CD8-positive, alpha-beta memory T cell (primary cell): ENCODE data around the gene OTX1. TPM values are rescaled to one million over a fixed set of nuclear protein-coding genes. Genes with fewer than 3 reads are reported as not detected.

Experiments used
- CTCF ChIA-PET: fragments of 350-600 bp; sonication (Branson Sonifier 250); formaldehyde crosslinking; loops from one replicate; lab custom pipeline; 2021; ENCODE audit warnings: antibody characterized with exemption; lab: Charles Lee
- POLR2A ChIA-PET: fragments of 350-600 bp; sonication (Branson Sonifier 250); formaldehyde crosslinking; loops from one replicate; lab custom pipeline; 2021; ENCODE audit warnings: antibody characterized with exemption; lab: Charles Lee
- DNase-seq, 5 donors: peaks; one replicate each; pipeline versions ENCODE4 v3.0.0 to v3.0.0-alpha.2; 2020 to 2022; ENCODE audit warnings: mixed read lengths in 1 of 5
- H3K27ac ChIP-seq: one replicate; pipeline ENCODE4 v1.7.0; 2013; ENCODE audit warnings: low read depth, mild to moderate bottlenecking, low read length, moderate library complexity
- H3K27me3 ChIP-seq: 2 replicates; pipeline ENCODE4 v1.7.0; 2013; ENCODE audit warnings: low read length, mild to moderate bottlenecking; ENCODE audit not compliant: insufficient read depth, poor library complexity, severe bottlenecking
- H3K36me3 ChIP-seq: 2 replicates; pipeline ENCODE4 v1.7.0; 2013; ENCODE audit warnings: mild to moderate bottlenecking, low read length, moderate library complexity; ENCODE audit not compliant: insufficient read depth
- H3K4me1 ChIP-seq: 2 replicates; pipeline ENCODE4 v1.7.0; 2013; ENCODE audit warnings: mild to moderate bottlenecking, low read length, moderate library complexity; ENCODE audit not compliant: insufficient read depth
- H3K4me3 ChIP-seq: 2 replicates; pipeline ENCODE4 v1.7.0; 2013; ENCODE audit warnings: mild to moderate bottlenecking, low read length
- H3K9me3 ChIP-seq: 2 replicates; pipeline ENCODE4 v1.7.0; 2013; ENCODE audit warnings: mild to moderate bottlenecking, low read length
- H3K27ac Mint-ChIP-seq, 8 donors: one replicate each; pipeline ENCODE4 v1.8.0; 2020 to 2021; ENCODE audit warnings: mixed read lengths in 8 of 8, mild to moderate bottlenecking in 6 of 8, inconsistent platforms in 3 of 8, moderate library complexity in 3 of 8
- H3K27me3 Mint-ChIP-seq, 2 donors: one replicate each; pipeline ENCODE4 v1.8.0; 2020 to 2021; ENCODE audit warnings: mixed read lengths in 2 of 2, mild to moderate bottlenecking in 1 of 2, moderate library complexity in 1 of 2
- H3K36me3 Mint-ChIP-seq, 3 donors: one replicate each; pipeline ENCODE4 v1.8.0; 2020 to 2021; ENCODE audit warnings: mixed read lengths in 3 of 3, inconsistent platforms in 1 of 3, mild to moderate bottlenecking in 1 of 3
- H3K4me1 Mint-ChIP-seq, 3 donors: one replicate each; pipeline ENCODE4 v1.8.0; 2020 to 2021; ENCODE audit warnings: mixed read lengths in 3 of 3, inconsistent platforms in 1 of 3, mild to moderate bottlenecking in 1 of 3
- H3K4me3 Mint-ChIP-seq, 7 donors: one replicate each; pipeline ENCODE4 v1.8.0; 2020 to 2021; ENCODE audit warnings: mixed read lengths in 7 of 7, mild to moderate bottlenecking in 6 of 7, moderate library complexity in 4 of 7, inconsistent platforms in 2 of 7
- H3K9me3 Mint-ChIP-seq, 5 donors: one replicate each; pipeline ENCODE4 v1.8.0; 2020 to 2022; ENCODE audit warnings: mixed read lengths in 5 of 5, mild to moderate bottlenecking in 3 of 5, moderate library complexity in 2 of 5, inconsistent platforms in 1 of 5
- polyA plus RNA-seq: library from polyadenylated mRNA; unstranded; fragments of 300-500 nt; fragmentation: Illumina TruSeq; gene quantifications from one replicate; pipeline ENCODE4 v1.2.3, GENCODE V29; 2021
- total RNA-seq, 2 experiments: library from RNA; stranded (reverse); gene quantifications; one replicate each; pipeline ENCODE4 v1.2.3, GENCODE V29; 2021

The OTX1 gene
- total and polyA plus RNA-seq, 3 experiments from 2014 or later: not detected

DNA sequence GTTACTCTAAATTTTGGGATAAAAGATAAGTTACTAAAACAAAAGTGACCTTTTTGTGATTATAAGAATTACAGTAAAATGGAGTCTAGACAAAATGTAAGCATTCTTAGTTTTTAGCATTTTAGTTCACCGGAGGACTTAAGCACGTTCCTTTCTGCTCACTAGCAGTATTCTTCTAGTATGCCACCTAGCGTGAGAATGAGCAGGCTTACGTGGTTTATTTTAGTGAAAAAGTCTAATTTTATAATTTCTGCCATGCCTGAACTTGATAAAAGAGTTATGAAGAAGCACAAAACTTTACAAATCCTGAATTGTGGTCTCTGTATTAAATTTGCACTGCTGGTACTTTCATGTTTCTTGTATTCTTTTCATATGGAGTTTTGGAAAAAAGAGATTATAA is 12.6 kb upstream of the OTX1 start:
- H3K9me3 ChIP-seq: no peaks in the 10 kb centered on the region
- no peaks in the 10 kb centered on the region for H3K4me1 Mint-ChIP-seq
- peaks cover 0 to 14% (median 6%) of the 10 kb centered on the region in 3 donors for H3K36me3 Mint-ChIP-seq
- no peak overlapping the region for H3K4me3 Mint-ChIP-seq
- ChIA-PET POLR2A (no interaction called here), CTCF (no interaction called here)
- H3K27me3 Mint-ChIP-seq: peaks cover 6 to 25% of the 10 kb centered on the region in 2 donors
- no peak overlapping the region for H3K27ac ChIP-seq
- no peak overlapping the region for H3K4me3 ChIP-seq
- no peak for DNase-seq
- no peaks in the 10 kb centered on the region for H3K36me3 ChIP-seq
- no peak overlapping the region for H3K27ac Mint-ChIP-seq
- no peaks in the 10 kb centered on the region for H3K27me3 ChIP-seq
- H3K4me1 ChIP-seq: no peaks in the 10 kb centered on the region
- no peaks in the 10 kb centered on the region for H3K9me3 Mint-ChIP-seq

DNA sequence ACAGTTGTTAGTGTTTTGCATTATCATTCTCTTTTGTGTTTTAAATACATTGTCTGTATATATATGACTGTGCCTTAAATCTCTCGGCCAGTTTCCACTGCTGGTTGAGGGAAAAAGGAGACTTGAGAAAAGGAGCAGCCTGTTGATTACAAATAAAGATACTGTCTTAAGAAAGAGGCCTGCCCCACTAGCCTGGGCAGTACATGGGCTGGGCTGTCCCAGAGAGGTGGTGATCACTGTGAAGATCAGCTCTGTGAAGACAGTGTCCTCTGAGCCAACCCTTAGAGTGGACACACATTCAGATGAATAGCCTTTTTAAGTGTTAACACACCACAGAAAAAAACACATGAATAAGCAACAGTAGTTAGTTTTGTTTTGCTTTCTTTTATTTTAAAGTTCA is 10.0 kb upstream of the OTX1 start:
- no peak overlapping the region for H3K27ac Mint-ChIP-seq
- Histone ChIP-seq H3K27me3 (peaks cover 8% of the 10 kb centered on the region), H3K4me1 (no peaks in the 10 kb centered on the region), H3K9me3 (no peaks in the 10 kb centered on the region), H3K36me3 (no peaks in the 10 kb centered on the region), H3K4me3 (no peak overlapping the region), H3K27ac (no peak overlapping the region)
- ChIA-PET POLR2A (no interaction called here), CTCF (no interaction called here)
- DNase-seq: no peak
- peaks cover 0 to 2% (median 0%) of the 10 kb centered on the region in 5 donors for H3K9me3 Mint-ChIP-seq
- peaks cover 4 to 36% (median 16%) of the 10 kb centered on the region in 3 donors for H3K36me3 Mint-ChIP-seq
- H3K4me3 Mint-ChIP-seq: no peak overlapping the region
- H3K4me1 Mint-ChIP-seq: no peaks in the 10 kb centered on the region
- H3K27me3 Mint-ChIP-seq: peaks cover 12 to 48% of the 10 kb centered on the region in 2 donors

- H3K27ac ChIP-seq: no peak overlapping the region
- CTCF ChIA-PET: no interaction called here
Measured at GRCh38 chr2:63041592-63041991, 9.0 kb upstream of the OTX1 start.

DNA sequence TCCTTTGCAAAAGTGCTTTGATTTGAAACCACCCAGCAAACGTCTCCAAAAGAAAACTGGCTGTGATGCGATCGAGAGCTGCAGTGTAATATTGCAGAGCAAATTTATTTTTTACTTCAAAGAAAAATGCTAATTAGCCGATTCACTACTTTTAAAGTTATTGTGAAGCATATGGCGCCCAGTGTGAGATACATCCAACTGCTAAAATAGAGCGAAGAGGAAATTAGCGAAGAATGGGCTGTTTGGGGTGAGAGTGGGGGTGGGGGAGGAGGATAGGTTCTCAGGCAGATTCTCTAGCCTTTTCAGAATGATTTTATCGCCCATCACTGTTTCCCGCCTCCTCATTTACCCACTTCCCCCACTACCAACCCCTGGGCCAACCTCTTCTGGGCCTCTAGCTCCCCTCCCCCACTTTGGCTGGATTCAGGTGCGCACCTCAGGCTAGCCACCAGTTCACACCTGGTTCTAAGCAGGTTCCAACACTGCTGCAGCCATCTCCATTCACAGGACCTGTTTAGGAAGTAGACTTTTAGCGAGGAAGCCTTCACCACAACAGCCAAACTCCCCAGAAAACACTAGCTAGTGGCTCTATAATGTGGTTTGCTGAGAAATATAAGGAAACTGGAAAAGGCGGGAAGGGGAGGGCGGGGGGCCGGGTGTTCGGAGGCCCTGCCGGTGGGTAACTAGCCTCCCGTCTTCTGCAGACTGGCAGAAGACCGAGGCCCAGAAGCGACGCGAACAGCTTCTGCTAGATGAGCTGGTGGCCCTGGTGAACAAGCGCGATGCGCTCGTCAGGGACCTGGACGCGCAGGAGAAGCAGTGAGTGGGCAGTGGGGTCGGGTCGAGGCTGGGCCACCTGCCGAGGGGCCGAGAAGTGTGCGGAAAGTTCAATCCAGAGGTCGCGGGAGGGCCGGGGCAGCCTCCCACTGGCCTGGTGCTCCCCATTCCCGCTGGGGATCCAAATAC is 6.0 kb upstream of the OTX1 start:
- H3K4me3 Mint-ChIP-seq: no peak overlapping the region
- ChIA-PET POLR2A (no interaction called here), CTCF (no interaction called here)
- Histone ChIP-seq H3K27me3 (peaks cover 26% of the 10 kb centered on the region), H3K4me3 (no peak overlapping the region), H3K27ac (no peak overlapping the region), H3K36me3 (no peaks in the 10 kb centered on the region), H3K4me1 (peaks cover 21% of the 10 kb centered on the region), H3K9me3 (no peaks in the 10 kb centered on the region)
- H3K4me1 Mint-ChIP-seq: peaks cover 24 to 31% (median 27%) of the 10 kb centered on the region in 3 donors
- peaks cover 0 to 4% (median 1%) of the 10 kb centered on the region in 5 donors for H3K9me3 Mint-ChIP-seq
- DNase-seq: no peak
- no peak overlapping the region for H3K27ac Mint-ChIP-seq
- H3K36me3 Mint-ChIP-seq: peaks cover 10 to 42% (median 19%) of the 10 kb centered on the region in 3 donors
- H3K27me3 Mint-ChIP-seq: peaks cover 40 to 75% of the 10 kb centered on the region in 2 donors

More at GRCh38 chr2:63041592-63041991, 9.0 kb upstream of the OTX1 start:
- H3K9me3 Mint-ChIP-seq: peaks cover 0 to 2% (median 0%) of the 10 kb centered on the region in 5 donors
- H3K36me3 ChIP-seq: no peaks in the 10 kb centered on the region
- no peak overlapping the region for H3K4me3 ChIP-seq
- peaks cover 8% of the 10 kb centered on the region for H3K27me3 ChIP-seq
- no peak overlapping the region for H3K27ac Mint-ChIP-seq
- no peak for DNase-seq
- peaks cover 17 to 55% of the 10 kb centered on the region in 2 donors for H3K27me3 Mint-ChIP-seq
- peaks cover 10 to 46% (median 22%) of the 10 kb centered on the region in 3 donors for H3K36me3 Mint-ChIP-seq
- H3K9me3 ChIP-seq: no peaks in the 10 kb centered on the region
- H3K4me1 Mint-ChIP-seq: peaks cover 1 to 3% (median 2%) of the 10 kb centered on the region in 3 donors
- no peaks in the 10 kb centered on the region for H3K4me1 ChIP-seq
- POLR2A ChIA-PET: no interaction called here
- no peak overlapping the region for H3K4me3 Mint-ChIP-seq

DNA sequence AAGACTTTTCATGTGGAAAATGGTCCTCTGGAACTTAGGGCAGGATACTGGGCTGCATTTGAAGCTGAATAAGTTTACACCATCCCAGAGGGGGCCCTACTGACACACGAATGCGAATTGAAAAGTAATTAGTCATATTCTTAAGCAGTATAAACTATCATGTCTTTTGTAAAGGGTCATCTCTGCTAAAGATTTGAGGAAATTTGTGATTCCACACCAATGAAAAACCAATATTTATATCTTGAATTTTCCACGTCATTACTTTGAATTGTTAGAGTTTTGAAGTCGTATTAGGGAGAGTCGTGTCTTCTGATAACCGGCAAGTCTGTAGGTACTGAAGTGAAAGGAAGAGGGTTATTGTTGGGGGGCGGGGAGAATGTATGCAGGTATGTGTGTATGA is 4.1 kb upstream of the OTX1 start:
- no peaks in the 10 kb centered on the region for H3K36me3 ChIP-seq
- Mint-ChIP-seq H3K27me3 (peaks cover 44 to 74% of the 10 kb centered on the region in 2 donors), H3K4me1 (peaks cover 33 to 44% (median 37%) of the 10 kb centered on the region in 3 donors), H3K36me3 (peaks cover 10 to 35% (median 16%) of the 10 kb centered on the region in 3 donors), H3K4me3 (peak overlapping the region in 5 of 7 donors; percentile 10 to 70 (median 27)), H3K27ac (no peak overlapping the region), H3K9me3 (peaks cover 0 to 4% (median 1%) of the 10 kb centered on the region in 5 donors)
- DNase-seq: no peak
- H3K9me3 ChIP-seq: no peaks in the 10 kb centered on the region
- no peak overlapping the region for H3K27ac ChIP-seq
- H3K4me1 ChIP-seq: peaks cover 24% of the 10 kb centered on the region
- CTCF ChIA-PET: no interaction called here
- H3K27me3 ChIP-seq: peaks cover 30% of the 10 kb centered on the region
- POLR2A ChIA-PET: interaction anchor here (1.0 kb wide), 1 partner anchor 11 kb away, joined by 3 read pairs; no protein-coding TSS in a partner anchor
- H3K4me3 ChIP-seq: no peak overlapping the region

GRCh38 chr2:63046961-63047320 is 3.7 kb upstream of the OTX1 start:
- DNase-seq: no peak
- H3K4me1 ChIP-seq: peaks cover 24% of the 10 kb centered on the region
- no peak overlapping the region for H3K27ac ChIP-seq
- Mint-ChIP-seq H3K4me3 (peak overlapping the region; percentile 10 to 70 (median 59)), H3K27me3 (peaks cover 46 to 72% of the 10 kb centered on the region in 2 donors), H3K9me3 (peaks cover 0 to 4% (median 1%) of the 10 kb centered on the region in 5 donors), H3K27ac (peak overlapping the region in 1 of 8 donors; percentile 34), H3K36me3 (peaks cover 10 to 35% (median 16%) of the 10 kb centered on the region in 3 donors), H3K4me1 (peaks cover 33 to 48% (median 37%) of the 10 kb centered on the region in 3 donors)
- peaks cover 33% of the 10 kb centered on the region for H3K27me3 ChIP-seq
- CTCF ChIA-PET: no interaction called here
- H3K9me3 ChIP-seq: no peaks in the 10 kb centered on the region
- no peaks in the 10 kb centered on the region for H3K36me3 ChIP-seq
- H3K4me3 ChIP-seq: no peak overlapping the region
- POLR2A ChIA-PET: interaction anchor here (1.0 kb wide), 1 partner anchor 11 kb away, joined by 3 read pairs; no protein-coding TSS in a partner anchor

- Mint-ChIP-seq H3K36me3 (peaks cover 10 to 35% (median 16%) of the 10 kb centered on the region in 3 donors), H3K9me3 (peaks cover 0 to 5% (median 1%) of the 10 kb centered on the region in 5 donors), H3K4me3 (peak overlapping the region; percentile 55 to 90 (median 70)), H3K27me3 (peaks cover 52 to 79% of the 10 kb centered on the region in 2 donors), H3K4me1 (peaks cover 34 to 54% (median 37%) of the 10 kb centered on the region in 3 donors), H3K27ac (peak overlapping the region in 1 of 8 donors; percentile 34)
- peaks cover 33% of the 10 kb centered on the region for H3K27me3 ChIP-seq
- peaks cover 24% of the 10 kb centered on the region for H3K4me1 ChIP-seq
- POLR2A ChIA-PET: interaction anchor here (1.0 kb wide), 1 partner anchor 10 kb away, joined by 3 read pairs; no protein-coding TSS in a partner anchor
- DNase-seq: no peak
- no peak overlapping the region for H3K27ac ChIP-seq
- H3K36me3 ChIP-seq: no peaks in the 10 kb centered on the region
- no peak overlapping the region for H3K4me3 ChIP-seq
- no peaks in the 10 kb centered on the region for H3K9me3 ChIP-seq
- CTCF ChIA-PET: no interaction called here
Measured at GRCh38 chr2:63047321-63048279, 3.0 kb upstream of the OTX1 start.
